Fibroblast of the aortic adventitia (primary cell): ENCODE data around the gene CAPZB. TPM values are rescaled to one million over a fixed set of nuclear protein-coding genes. Genes with fewer than 3 reads are reported as not detected.

Experiments
- DNase-seq: peaks from one replicate; pipeline ENCODE4 v3.0.0-alpha.2; 2010; ENCODE audit warnings: low read depth
- H3K4me3 ChIP-seq: 2 replicates; pipeline ENCODE4 v1.5.1; 2011; ENCODE audit warnings: low read depth, mild to moderate bottlenecking, control low read depth, low read length, moderate library complexity
- CTCF ChIP-seq: IDR thresholded peaks from 2 replicates; pipeline ENCODE4 v1.5.1; 2011; ENCODE audit warnings: mild to moderate bottlenecking, low read length, control low read depth, inconsistent platforms; ENCODE audit not compliant: insufficient read depth
- total RNA-seq: library from RNA; depleted of rRNA; stranded (reverse); fragments of >200 nt; gene quantifications from 2 replicates; pipeline ENCODE4 v1.2.3, GENCODE V29; 2012; ENCODE audit warnings: low replicate concordance

Gene CAPZB
- total RNA-seq, 1 donor, result 232 TPM

GRCh38 chr1:19443326-19443725 is 42.0 kb downstream of the CAPZB start:
- DNase-seq, result peak; percentile 47
- TF ChIP-seq CTCF, result no peak
- H3K4me3 ChIP-seq, result no peak overlapping the region

- no peak for TF ChIP-seq CTCF
- DNase-seq, result peak; percentile 45
- no peak overlapping the region for H3K4me3 ChIP-seq
These were observed 42.9 kb downstream of the CAPZB start for GRCh38 chr1:19442154-19443096.

- no peak overlapping the region for H3K4me3 ChIP-seq
- TF ChIP-seq CTCF, result no peak
- peak; percentile 56 for DNase-seq
These were observed 44.1 kb downstream of the CAPZB start for GRCh38 chr1:19441048-19441780.

- no peak overlapping the region for H3K4me3 ChIP-seq
- TF ChIP-seq CTCF, result no peak
- no peak for DNase-seq
These were observed 45.7 kb downstream of the CAPZB start for GRCh38 chr1:19439464-19440171.

- no peak for DNase-seq
- TF ChIP-seq CTCF, result no peak
- no peak overlapping the region for H3K4me3 ChIP-seq
These were observed 46.7 kb downstream of the CAPZB start for GRCh38 chr1:19438516-19439195.

- peak; percentile 97 for DNase-seq
- TF ChIP-seq CTCF, result no peak
- no peak overlapping the region for H3K4me3 ChIP-seq
These were observed 47.4 kb downstream of the CAPZB start for GRCh38 chr1:19437891-19438294.
